ENCODE data around the gene GALNT2.

The GALNT2 gene

GRCh38 chr1:230270185-230270558, 203.1 kb downstream of the GALNT2 start:
- no peak for DNase-seq

- no peak for DNase-seq
Measured at GRCh38 chr1:230270559-230271281, 203.7 kb downstream of the GALNT2 start.

- DNase-seq, result no peak
Measured at GRCh38 chr1:230271300-230272035, 204.4 kb downstream of the GALNT2 start.

GRCh38 chr1:230272557-230272956, 205.5 kb downstream of the GALNT2 start:
- DNase-seq, result no peak

GRCh38 chr1:230273141-230273710, 206.2 kb downstream of the GALNT2 start:
- no peak for DNase-seq

- DNase-seq, result no peak
Measured at GRCh38 chr1:230274254-230274653, 207.2 kb downstream of the GALNT2 start.

- DNase-seq, result no peak
Measured at GRCh38 chr1:230276401-230276800, 209.4 kb downstream of the GALNT2 start.

- DNase-seq, result no peak
Measured at GRCh38 chr1:230277201-230278025, 210.4 kb downstream of the GALNT2 start.

GRCh38 chr1:230278376-230278775, 211.3 kb downstream of the GALNT2 start:
- DNase-seq, result no peak

- DNase-seq, result no peak
Measured at GRCh38 chr1:230278871-230279582, 212.0 kb downstream of the GALNT2 start.

- DNase-seq, result no peak
Measured at GRCh38 chr1:230279583-230279945, 212.5 kb downstream of the GALNT2 start.

- DNase-seq, result no peak
Measured at GRCh38 chr1:230280054-230280795, 213.2 kb downstream of the GALNT2 start.

GRCh38 chr1:230280906-230281413, 213.9 kb downstream of the GALNT2 start:
- no peak for DNase-seq

GRCh38 chr1:230281556-230281955, 214.5 kb downstream of the GALNT2 start:
- DNase-seq, result no peak

- DNase-seq, result no peak
Measured at GRCh38 chr1:230282157-230282556, 215.1 kb downstream of the GALNT2 start.

GRCh38 chr1:230283678-230284077, 216.6 kb downstream of the GALNT2 start:
- no peak for DNase-seq

- no peak for DNase-seq
Measured at GRCh38 chr1:230284891-230285290, 217.9 kb downstream of the GALNT2 start.

GRCh38 chr1:230285351-230285750, 218.3 kb downstream of the GALNT2 start:
- no peak for DNase-seq

- DNase-seq, result no peak
Measured at GRCh38 chr1:230286166-230286889, 219.3 kb downstream of the GALNT2 start.

GRCh38 chr1:230286890-230287269, 219.8 kb downstream of the GALNT2 start:
- DNase-seq, result no peak
